B cell (primary cell): ENCODE data around the gene MEOX2. TPM values are rescaled to one million over a fixed set of nuclear protein-coding genes. Genes with fewer than 3 reads are reported as not detected.

ENCODE experiments used
- ATAC-seq: fragments of 200-7000 bp; cut with Tn5 transposase; one replicate; pipeline ENCODE4 v1.10.0; 2021; ENCODE audit warnings: low read depth, mild to moderate bottlenecking, moderate number of reproducible peaks, moderate library complexity
- CTCF ChIA-PET: fragments of 350-600 bp; sonication (Branson Sonifier 250); formaldehyde crosslinking; loops from one replicate; lab custom pipeline; 2021; ENCODE audit warnings: antibody characterized with exemption, inconsistent platforms; lab: Charles Lee
- POLR2A ChIA-PET: fragments of 350-600 bp; sonication (Branson Sonifier 250); formaldehyde crosslinking; loops from one replicate; lab custom pipeline; 2021; ENCODE audit warnings: antibody characterized with exemption; lab: Charles Lee
- DNase-seq: peaks from one replicate; pipeline ENCODE4 v3.0.0; 2013
- H2AFZ ChIP-seq: 2 replicates; pipeline ENCODE4 v1.6.1; 2012; ENCODE audit warnings: mild to moderate bottlenecking, low read depth, low read length; ENCODE audit not compliant: insufficient read depth, poor library complexity, severe bottlenecking
- H3K27ac ChIP-seq, 2 donors: 1 replicate in 1 of 2; 2 replicates in 1 of 2; pipeline ENCODE4 v1.5.1; 2012 to 2013; ENCODE audit warnings: low read length in 2 of 2, mild to moderate bottlenecking in 2 of 2, moderate library complexity in 1 of 2
- H3K27me3 ChIP-seq, 4 experiments: fragments of 200-600 bp in 1 of 4; sonication (generic) in 1 of 4; replicated peaks in 1 of 4; 1 replicate in 2 of 4; 2 replicates in 2 of 4; pipeline versions ENCODE4 v1.6.1 to v1.7.0; 2013 to 2016; ENCODE audit warnings: low read length in 3 of 4, mild to moderate bottlenecking in 2 of 4, mixed read lengths in 1 of 4, moderate library complexity in 1 of 4; ENCODE audit not compliant: insufficient read depth in 4 of 4, control insufficient read depth in 3 of 4; ENCODE audit errors: control extremely low read depth in 1 of 4
- H3K36me3 ChIP-seq, 2 experiments: replicated peaks in 1 of 2; 1 replicate in 1 of 2; 2 replicates in 1 of 2; pipeline versions ENCODE4 v1.6.1 to v1.7.1; 2013; ENCODE audit warnings: low read length in 1 of 2; ENCODE audit not compliant: insufficient read depth in 2 of 2, control insufficient read depth in 1 of 2; ENCODE audit errors: control extremely low read depth in 1 of 2, extremely low read depth in 1 of 2
- H3K4me1 ChIP-seq, 2 donors: fragments of 200-600 bp in 1 of 2; sonication (generic) in 1 of 2; 1 replicate in 1 of 2; 2 replicates in 1 of 2; pipeline versions ENCODE4 v1.5.1 to v1.6.1; 2013 to 2017; ENCODE audit warnings: low read length in 2 of 2; ENCODE audit not compliant: control insufficient read depth in 2 of 2, insufficient read depth in 2 of 2
- H3K4me2 ChIP-seq: replicated peaks from 2 replicates; pipeline ENCODE3; 2012; ENCODE audit warnings: mild to moderate bottlenecking, low read depth, low read length; ENCODE audit not compliant: poor library complexity, severe bottlenecking
- H3K4me3 ChIP-seq, 5 experiments: fragments of 200-600 bp in 1 of 5; sonication (generic) in 1 of 5; 1 replicate in 3 of 5; 2 replicates in 2 of 5; pipeline versions ENCODE4 v1.5.1 to v1.7.0; 2011 to 2016; ENCODE audit warnings: low read length in 4 of 5, mild to moderate bottlenecking in 4 of 5, low read depth in 2 of 5, control low read depth in 1 of 5, moderate library complexity in 1 of 5; ENCODE audit not compliant: insufficient read depth in 1 of 5; ENCODE audit errors: control extremely low read depth in 1 of 5, extremely low read depth in 1 of 5
- H3K79me2 ChIP-seq: fragments of 200-600 bp; sonication (generic); one replicate; pipeline ENCODE4 v1.6.0; 2016; ENCODE audit warnings: low read length; ENCODE audit not compliant: control insufficient read depth, insufficient read depth
- H3K9ac ChIP-seq: fragments of 200-600 bp; sonication (generic); 2 replicates; pipeline ENCODE4 v1.6.1; 2017; ENCODE audit warnings: mild to moderate bottlenecking, low read length, moderate library complexity
- H3K9me3 ChIP-seq, 3 donors: one replicate each; pipeline versions ENCODE4 v1.6.1 to v1.7.1; 2013; ENCODE audit warnings: low read length in 2 of 3; ENCODE audit not compliant: control insufficient read depth in 2 of 3, insufficient read depth in 1 of 3; ENCODE audit errors: control extremely low read depth in 1 of 3
- H4K20me1 ChIP-seq: 2 replicates; pipeline ENCODE4 v1.6.0; 2012; ENCODE audit warnings: mild to moderate bottlenecking, low read length; ENCODE audit not compliant: insufficient read depth, control insufficient read depth, poor library complexity, severe bottlenecking
- H3K27ac Mint-ChIP-seq: one replicate; pipeline ENCODE4 v1.8.0; 2021; ENCODE audit warnings: mixed read lengths
- H3K27me3 Mint-ChIP-seq: one replicate; pipeline ENCODE4 v1.8.0; 2021; ENCODE audit warnings: mixed read lengths
- H3K4me1 Mint-ChIP-seq: one replicate; pipeline ENCODE4 v1.8.0; 2021; ENCODE audit warnings: mixed read lengths
- H3K4me3 Mint-ChIP-seq: one replicate; pipeline ENCODE4 v1.8.0; 2021; ENCODE audit warnings: mixed read lengths
- H3K9me3 Mint-ChIP-seq: one replicate; pipeline ENCODE4 v1.8.0; 2022; ENCODE audit warnings: mixed read lengths; ENCODE audit not compliant: insufficient read depth
- EZH2 ChIP-seq: IDR thresholded peaks from 2 replicates; pipeline ENCODE4 v1.6.1; 2012; ENCODE audit warnings: borderline replicate concordance, low read depth, mild to moderate bottlenecking, moderate library complexity, low read length; ENCODE audit not compliant: insufficient read depth, poor library complexity, severe bottlenecking
- WGBS: methylation state at CpG from one replicate; pipeline ENCODE4 v1.1.5; 2013; ENCODE audit warnings: missing lambda C conversion rate; ENCODE audit not compliant: insufficient coverage; 5-methylcytosine and 5-hydroxymethylcytosine counted together
- intact Hi-C: fragments of 100-400 bp; cut with micrococcal nuclease; formaldehyde crosslinking; loops from one replicate; pipeline ENCODE4 v1.10.0; 2022
- polyA plus RNA-seq: library from polyadenylated mRNA; depleted of rRNA; stranded (reverse); fragments of >200 nt; gene quantifications from 2 replicates; pipeline ENCODE4 v1.2.3, GENCODE V29; 2012
- total RNA-seq, 2 donors: library from RNA; stranded (reverse); fragments of 120-200 nt in 1 of 2; gene quantifications; 1 replicate in 1 of 2; 2 replicates in 1 of 2; pipeline versions ENCODE4 v1.2.3 to v1.2.4, GENCODE V29; 2013 to 2022
- TF ChIP-seq, protein P1 (sequence below): fragments of 200-600 bp; IDR thresholded peaks from one replicate; pipeline ENCODE4 v1.8.0; 2022; ENCODE audit warnings: antibody characterized with exemption, mild to moderate bottlenecking

The MEOX2 gene
- total and polyA plus RNA-seq, 2 donors (not counting 1 experiment from before 2014, with no cell fraction given), result not detected

DNA sequence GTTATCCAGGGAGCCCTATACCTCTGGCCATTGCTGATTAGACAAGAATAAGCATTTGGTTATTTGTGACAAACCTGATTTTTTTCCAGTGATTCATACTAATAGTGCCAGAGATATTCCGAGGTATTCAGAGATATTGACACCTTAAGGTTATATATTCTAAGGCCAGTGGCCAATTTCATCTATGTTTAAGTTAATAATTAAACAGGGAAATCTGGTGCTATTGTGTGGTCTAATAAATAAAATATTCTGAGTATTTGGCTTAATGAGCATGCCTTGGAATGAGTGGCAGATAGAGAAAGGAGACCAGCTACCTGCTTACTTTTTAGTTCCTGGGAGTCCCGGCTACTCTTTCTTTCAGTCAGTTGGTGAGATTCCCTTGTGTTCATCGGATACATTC lies 38.6 kb upstream of the MEOX2 start:
- intact Hi-C loops, result no loop called here
- TF ChIP-seq, protein P1, sequence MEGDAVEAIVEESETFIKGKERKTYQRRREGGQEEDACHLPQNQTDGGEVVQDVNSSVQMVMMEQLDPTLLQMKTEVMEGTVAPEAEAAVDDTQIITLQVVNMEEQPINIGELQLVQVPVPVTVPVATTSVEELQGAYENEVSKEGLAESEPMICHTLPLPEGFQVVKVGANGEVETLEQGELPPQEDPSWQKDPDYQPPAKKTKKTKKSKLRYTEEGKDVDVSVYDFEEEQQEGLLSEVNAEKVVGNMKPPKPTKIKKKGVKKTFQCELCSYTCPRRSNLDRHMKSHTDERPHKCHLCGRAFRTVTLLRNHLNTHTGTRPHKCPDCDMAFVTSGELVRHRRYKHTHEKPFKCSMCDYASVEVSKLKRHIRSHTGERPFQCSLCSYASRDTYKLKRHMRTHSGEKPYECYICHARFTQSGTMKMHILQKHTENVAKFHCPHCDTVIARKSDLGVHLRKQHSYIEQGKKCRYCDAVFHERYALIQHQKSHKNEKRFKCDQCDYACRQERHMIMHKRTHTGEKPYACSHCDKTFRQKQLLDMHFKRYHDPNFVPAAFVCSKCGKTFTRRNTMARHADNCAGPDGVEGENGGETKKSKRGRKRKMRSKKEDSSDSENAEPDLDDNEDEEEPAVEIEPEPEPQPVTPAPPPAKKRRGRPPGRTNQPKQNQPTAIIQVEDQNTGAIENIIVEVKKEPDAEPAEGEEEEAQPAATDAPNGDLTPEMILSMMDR, result no peak
- no peak for TF ChIP-seq EZH2
- no CpG with 5 or more reads among the region's 3 CpGs for WGBS
- no peaks in the 10 kb centered on the region for H3K4me1 ChIP-seq
- H3K36me3 ChIP-seq, result no peaks in the 10 kb centered on the region
- H3K4me3 ChIP-seq, result no peak overlapping the region
- H3K9ac ChIP-seq, result no peak overlapping the region
- CTCF ChIA-PET, result no interaction called here
- H3K27ac ChIP-seq, result no peak overlapping the region
- no peaks in the 10 kb centered on the region for H3K27me3 Mint-ChIP-seq
- POLR2A ChIA-PET, result no interaction called here
- DNase-seq (no peak), ATAC-seq (no peak)
- no peaks in the 10 kb centered on the region for H4K20me1 ChIP-seq
- no peaks in the 10 kb centered on the region for H3K9me3 Mint-ChIP-seq
- no peaks in the 10 kb centered on the region for H3K9me3 ChIP-seq
- H3K4me2 ChIP-seq, result no peak overlapping the region
- H3K27ac Mint-ChIP-seq, result no peak overlapping the region
- no peaks in the 10 kb centered on the region for H3K79me2 ChIP-seq
- H3K4me3 Mint-ChIP-seq, result no peak overlapping the region
- no peak overlapping the region for H2AFZ ChIP-seq
- H3K27me3 ChIP-seq, result no peaks in the 10 kb centered on the region
- no peaks in the 10 kb centered on the region for H3K4me1 Mint-ChIP-seq

DNA sequence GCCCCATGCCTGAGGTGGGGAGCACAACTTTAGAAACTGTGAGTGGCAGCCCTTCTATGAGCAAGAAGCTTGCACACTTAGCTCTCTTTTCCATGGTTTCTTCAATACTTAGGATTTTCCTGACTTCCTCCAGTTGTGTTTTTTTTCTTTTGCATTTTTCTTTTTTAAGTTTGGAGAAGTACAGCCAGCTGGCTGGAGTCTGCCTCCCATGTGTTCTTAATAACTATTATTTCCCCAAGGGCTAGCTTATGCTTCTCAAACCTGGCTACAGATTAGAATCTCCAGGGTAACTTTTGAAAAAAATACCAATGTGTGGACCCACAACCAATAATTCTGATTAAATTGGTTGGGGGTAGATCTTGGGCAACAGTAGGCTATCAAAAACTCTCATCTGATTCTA lies 37.4 kb upstream of the MEOX2 start:
- intact Hi-C loops, result no loop called here

More for the DNA sequence above, 37.4 kb upstream of the MEOX2 start:
- Mint-ChIP-seq H3K4me3 (no peak overlapping the region), H3K27me3 (no peaks in the 10 kb centered on the region), H3K4me1 (no peaks in the 10 kb centered on the region), H3K9me3 (no peaks in the 10 kb centered on the region), H3K27ac (no peak overlapping the region)
- no peaks in the 10 kb centered on the region for H3K36me3 ChIP-seq
- H3K27ac ChIP-seq, result no peak overlapping the region
- H3K4me2 ChIP-seq, result no peak overlapping the region
- ATAC-seq (no peak), DNase-seq (no peak)
- CTCF ChIA-PET, result no interaction called here
- no peaks in the 10 kb centered on the region for H4K20me1 ChIP-seq
- H3K9ac ChIP-seq, result no peak overlapping the region
- H3K9me3 ChIP-seq, result no peaks in the 10 kb centered on the region
- TF ChIP-seq, protein P1, result no peak
- TF ChIP-seq EZH2, result no peak
- H3K4me3 ChIP-seq, result no peak overlapping the region
- H3K27me3 ChIP-seq, result no peaks in the 10 kb centered on the region
- no peaks in the 10 kb centered on the region for H3K4me1 ChIP-seq
- POLR2A ChIA-PET, result no interaction called here
- H2AFZ ChIP-seq, result no peak overlapping the region
- no peaks in the 10 kb centered on the region for H3K79me2 ChIP-seq
